Progenitor cell of endocrine pancreas (in vitro differentiated cells): ENCODE results near the gene ENG. TPM values are rescaled to one million over a fixed set of nuclear protein-coding genes. Genes with fewer than 3 reads are reported as not detected.
A peak's percentile ranks its signal among the peaks of the same experiment; 100 is the strongest.

Source experiments
- DNase-seq: peaks from one replicate; pipeline ENCODE4 v3.0.0; 2021; ENCODE audit warnings: low spot score; ENCODE audit not compliant: unreplicated experiment
- H3K27ac Mint-ChIP-seq: 2 replicates; pipeline ENCODE4 v1.8.0; 2021; ENCODE audit warnings: mild to moderate bottlenecking, moderate library complexity, mixed read lengths
- H3K27me3 Mint-ChIP-seq: 2 replicates; pipeline ENCODE4 v1.8.0; 2021; ENCODE audit warnings: mixed read lengths
- H3K36me3 Mint-ChIP-seq: 2 replicates; pipeline ENCODE4 v1.8.0; 2022; ENCODE audit warnings: mixed read lengths; ENCODE audit not compliant: insufficient read depth
- H3K4me1 Mint-ChIP-seq: 2 replicates; pipeline ENCODE4 v1.8.0; 2021; ENCODE audit warnings: low read depth, mixed read lengths
- H3K4me3 Mint-ChIP-seq: 2 replicates; pipeline ENCODE4 v1.8.0; 2021; ENCODE audit warnings: low read depth, mild to moderate bottlenecking, moderate library complexity, mixed read lengths
- H3K9me3 Mint-ChIP-seq: 2 replicates; pipeline ENCODE4 v1.8.0; 2021; ENCODE audit warnings: low read depth, mixed read lengths
- total RNA-seq: library from RNA; stranded (reverse); gene quantifications from 2 replicates; pipeline ENCODE4 v1.2.1, GENCODE V29; 2021
- TF ChIP-seq, protein P1 (sequence below): fragments of 200-600 bp; sonication (generic); IDR thresholded peaks from one replicate; pipeline ENCODE4 v1.5.0; 2021; ENCODE audit warnings: antibody characterized with exemption, mild to moderate bottlenecking; ENCODE audit not compliant: unreplicated experiment

The ENG gene
- total RNA-seq, 1 donor from 2014 or later = 0.91 TPM

DNA sequence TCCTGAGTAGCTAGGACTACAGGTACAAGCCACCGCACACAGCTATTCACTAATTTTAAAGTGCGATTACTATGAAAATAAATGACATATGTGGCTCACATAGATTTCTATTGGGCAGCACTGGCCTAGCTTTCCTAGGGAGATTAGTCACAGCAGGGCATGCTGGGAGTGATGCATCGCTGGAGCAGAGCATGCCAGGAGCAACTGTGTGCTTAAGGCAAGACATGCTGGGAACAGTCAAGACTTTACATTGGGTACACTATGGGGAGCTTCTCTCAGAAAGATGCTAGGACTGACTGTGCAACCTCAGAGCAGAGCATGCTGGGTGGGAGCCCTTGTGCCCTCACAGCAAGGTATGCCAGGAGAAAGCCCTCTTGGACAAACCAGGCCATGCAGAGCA lies 35.6 kb upstream of the ENG start:
- TF ChIP-seq, protein P1, sequence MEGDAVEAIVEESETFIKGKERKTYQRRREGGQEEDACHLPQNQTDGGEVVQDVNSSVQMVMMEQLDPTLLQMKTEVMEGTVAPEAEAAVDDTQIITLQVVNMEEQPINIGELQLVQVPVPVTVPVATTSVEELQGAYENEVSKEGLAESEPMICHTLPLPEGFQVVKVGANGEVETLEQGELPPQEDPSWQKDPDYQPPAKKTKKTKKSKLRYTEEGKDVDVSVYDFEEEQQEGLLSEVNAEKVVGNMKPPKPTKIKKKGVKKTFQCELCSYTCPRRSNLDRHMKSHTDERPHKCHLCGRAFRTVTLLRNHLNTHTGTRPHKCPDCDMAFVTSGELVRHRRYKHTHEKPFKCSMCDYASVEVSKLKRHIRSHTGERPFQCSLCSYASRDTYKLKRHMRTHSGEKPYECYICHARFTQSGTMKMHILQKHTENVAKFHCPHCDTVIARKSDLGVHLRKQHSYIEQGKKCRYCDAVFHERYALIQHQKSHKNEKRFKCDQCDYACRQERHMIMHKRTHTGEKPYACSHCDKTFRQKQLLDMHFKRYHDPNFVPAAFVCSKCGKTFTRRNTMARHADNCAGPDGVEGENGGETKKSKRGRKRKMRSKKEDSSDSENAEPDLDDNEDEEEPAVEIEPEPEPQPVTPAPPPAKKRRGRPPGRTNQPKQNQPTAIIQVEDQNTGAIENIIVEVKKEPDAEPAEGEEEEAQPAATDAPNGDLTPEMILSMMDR = no peak
- H3K9me3 Mint-ChIP-seq = peaks cover 4% of the 10 kb centered on the region
- H3K27me3 Mint-ChIP-seq = no peaks in the 10 kb centered on the region
- H3K4me3 Mint-ChIP-seq = no peak overlapping the region
- peaks cover 39% of the 10 kb centered on the region for H3K36me3 Mint-ChIP-seq
- no peak for DNase-seq
- no peaks in the 10 kb centered on the region for H3K4me1 Mint-ChIP-seq
- no peak overlapping the region for H3K27ac Mint-ChIP-seq

DNA sequence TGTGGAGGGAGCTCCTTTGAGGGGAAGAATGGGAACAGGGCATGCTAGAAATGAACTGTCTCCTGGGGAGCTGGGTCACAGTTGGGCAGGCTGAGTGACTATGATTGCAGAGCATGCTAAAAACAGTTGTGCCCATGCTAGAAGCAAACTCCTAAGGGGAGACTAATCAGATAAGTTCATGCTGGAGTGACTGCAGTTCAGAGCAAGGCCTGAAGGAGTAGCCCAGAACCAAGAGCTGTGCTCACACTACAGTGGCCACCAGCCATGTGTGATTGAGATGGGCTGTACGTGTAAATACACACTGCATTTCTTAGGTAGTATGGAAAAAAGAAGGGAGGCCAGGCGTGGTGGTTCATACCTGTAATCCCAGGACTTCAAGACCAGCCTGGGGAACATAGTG lies 33.3 kb upstream of the ENG start:
- Mint-ChIP-seq H3K36me3 (peaks cover 18% of the 10 kb centered on the region), H3K27me3 (no peaks in the 10 kb centered on the region)

DNA sequence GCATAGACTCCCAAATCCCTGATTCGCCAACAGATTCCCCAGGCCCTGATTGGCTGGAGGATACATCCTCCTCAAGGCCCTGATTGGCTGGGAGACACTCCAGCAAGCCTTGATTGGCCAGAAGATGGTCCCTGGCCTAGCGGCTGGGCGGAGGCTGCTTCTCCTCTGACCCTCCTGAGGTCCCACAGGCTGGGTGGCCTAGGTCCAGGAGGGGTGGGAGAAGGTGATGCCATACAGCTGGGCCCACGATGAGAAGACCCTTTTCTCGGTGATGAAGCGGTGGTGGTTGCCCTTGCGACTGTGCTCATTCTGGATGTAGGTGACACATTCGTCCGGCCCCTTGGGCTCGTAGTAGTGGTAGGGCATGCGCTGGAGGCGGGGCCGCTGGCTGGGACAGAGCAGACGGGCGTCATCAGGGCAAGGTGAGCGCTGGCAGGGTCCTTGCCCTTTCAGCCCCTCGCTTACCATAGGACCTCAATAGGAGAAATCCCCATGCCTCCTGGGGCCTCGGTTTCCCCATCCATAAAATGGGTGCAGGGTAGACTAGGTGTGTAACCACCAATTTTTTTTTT lies 32.0 kb upstream of the ENG start:
- Mint-ChIP-seq H3K36me3 (peaks cover 10% of the 10 kb centered on the region), H3K4me3 (no peak overlapping the region), H3K9me3 (no peaks in the 10 kb centered on the region), H3K27ac (no peak overlapping the region), H3K27me3 (no peaks in the 10 kb centered on the region), H3K4me1 (peaks cover 1% of the 10 kb centered on the region)
- TF ChIP-seq, protein P1 = no peak
- no peak for DNase-seq

More for the DNA sequence above, 33.3 kb upstream of the ENG start:
- Mint-ChIP-seq H3K9me3 (no peaks in the 10 kb centered on the region), H3K4me1 (peaks cover 1% of the 10 kb centered on the region), H3K27ac (no peak overlapping the region), H3K4me3 (no peak overlapping the region)
- TF ChIP-seq, protein P1 = peak; percentile 22
- no peak for DNase-seq

DNA sequence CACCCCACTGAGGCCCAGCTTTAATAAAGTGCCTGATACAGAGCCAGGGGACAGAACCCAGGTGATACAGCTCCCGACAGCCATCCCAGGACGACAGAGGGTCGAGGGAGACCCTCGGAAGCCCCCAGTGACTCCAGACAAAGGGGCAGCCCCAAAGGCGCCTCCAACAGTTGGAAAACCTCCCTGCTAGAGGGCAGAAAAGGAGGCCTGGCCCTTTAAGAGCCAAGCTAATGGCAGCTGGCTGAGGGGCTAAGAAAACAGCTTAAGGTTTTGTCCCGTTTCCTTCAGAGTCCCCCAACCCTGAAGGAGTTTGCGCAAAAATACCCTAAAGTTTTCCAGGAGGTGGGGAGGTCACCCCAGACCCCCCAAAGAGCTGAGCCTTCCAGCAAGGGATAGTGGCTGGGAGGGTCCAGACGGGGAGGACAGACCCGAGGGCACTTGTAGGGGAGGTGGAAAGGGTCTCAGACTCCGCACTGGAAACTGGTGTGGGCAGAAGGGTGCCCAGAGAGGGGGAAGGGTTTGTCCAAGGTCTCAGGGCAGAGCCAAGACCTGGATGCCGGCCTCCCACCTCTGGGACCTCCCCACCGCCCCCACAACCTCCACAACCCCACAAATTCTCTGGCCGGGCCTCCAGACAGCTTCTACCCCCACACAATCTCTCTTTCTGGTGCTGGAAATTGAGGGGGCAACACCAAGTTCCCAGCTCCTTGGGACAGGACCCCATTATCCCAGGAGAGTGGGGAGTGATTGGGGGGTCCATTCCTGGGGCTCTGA lies 31.2 kb upstream of the ENG start:
- no peak for DNase-seq
- H3K36me3 Mint-ChIP-seq = peaks cover 6% of the 10 kb centered on the region
- TF ChIP-seq, protein P1 = no peak

DNA sequence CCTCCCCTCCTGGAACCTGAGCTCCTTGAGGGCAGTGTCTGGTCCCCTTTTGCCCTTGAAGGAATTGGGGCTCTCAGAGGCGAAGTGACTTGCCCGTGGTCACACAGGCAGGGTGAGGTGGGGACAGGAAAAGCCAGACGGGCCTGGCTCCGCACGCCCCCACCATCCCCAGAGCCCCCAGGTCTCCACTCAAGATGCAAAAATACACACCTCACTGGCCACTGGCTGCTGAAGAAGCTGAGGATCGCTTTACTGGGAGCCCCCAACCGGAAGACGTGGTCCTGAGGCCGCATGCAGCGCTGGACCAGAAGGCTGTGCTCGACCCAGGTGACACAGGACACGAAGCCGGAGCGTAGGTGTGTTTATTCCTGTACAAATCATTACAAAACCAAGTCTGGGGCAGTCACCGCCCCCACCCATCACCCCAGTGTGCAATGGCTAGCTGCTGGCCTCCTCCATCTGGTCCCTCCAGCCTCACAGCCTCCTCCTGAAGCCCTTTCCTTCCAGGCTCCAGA lies 30.6 kb upstream of the ENG start:
- TF ChIP-seq, protein P1 = no peak
- Mint-ChIP-seq H3K27me3 (no peaks in the 10 kb centered on the region), H3K27ac (no peak overlapping the region)

More for the DNA sequence above, 31.2 kb upstream of the ENG start:
- Mint-ChIP-seq H3K27ac (no peak overlapping the region), H3K4me1 (peaks cover 1% of the 10 kb centered on the region), H3K9me3 (no peaks in the 10 kb centered on the region), H3K4me3 (no peak overlapping the region), H3K27me3 (no peaks in the 10 kb centered on the region)

More for the DNA sequence above, 30.6 kb upstream of the ENG start:
- Mint-ChIP-seq H3K4me3 (no peak overlapping the region), H3K9me3 (no peaks in the 10 kb centered on the region), H3K36me3 (peaks cover 5% of the 10 kb centered on the region), H3K4me1 (peaks cover 1% of the 10 kb centered on the region)
- no peak for DNase-seq
